K562 (cell line): ENCODE data around the gene TESK2. TPM values are rescaled to one million over a fixed set of nuclear protein-coding genes. Genes with fewer than 3 reads are reported as not detected.

Experiments
- ATAC-seq: fragments of 200-7000 bp; cut with Tn5 transposase; 3 replicates; pipeline ENCODE4 v1.9.1; 2020; ENCODE audit warnings: moderate library complexity
- BruUV-seq: library from RNA; stranded (reverse); fragments of 400-500 nt; replicated peaks from 2 replicates; lab custom pipeline; 2021; lab: Mats Ljungman, UMichigan
- CTCF ChIA-PET: fragments of 300-600 bp; formaldehyde crosslinking; extraction: SDS; loops from one replicate; lab custom pipeline; 2021; ENCODE audit warnings: low intra/inter-chr PET ratio; lab: Yijun Ruan, JAX
- POLR2A ChIA-PET: fragments of 300-600, 350-650 bp; sonication (Branson Sonifier 250); formaldehyde crosslinking; extraction: SDS; loops from one replicate; lab custom pipeline; 2021; ENCODE audit warnings: antibody characterized with exemption, inconsistent platforms; lab: Yijun Ruan, JAX
- DNase-seq, 4 experiments: peaks; one replicate each; pipeline versions ENCODE4 v3.0.0 to v3.0.0-alpha.2; 2011 to 2018; ENCODE audit warnings: low spot score in 3 of 4, mixed read lengths in 3 of 4; ENCODE audit errors: extremely low read depth in 1 of 4
- FAIRE-seq: peaks from 2 replicates; lab custom pipeline; 2011; peaks lifted over from hg19 to GRCh38; lab: Jason Lieb, UNC
- H2AFZ ChIP-seq: 2 replicates; pipeline ENCODE4 v1.6.0; 2011; ENCODE audit warnings: low read depth, low read length, control low read depth, inconsistent platforms
- H3K27ac ChIP-seq: fragments of 200-600 bp; 3 replicates; pipeline ENCODE4 v1.8.0; 2011; ENCODE audit warnings: low read depth, mild to moderate bottlenecking, control low read depth, inconsistent platforms, low read length, moderate library complexity, mixed read lengths; ENCODE audit errors: extremely low read depth
- H3K27me3 ChIP-seq, 2 experiments: fragments of 300-600 bp in 1 of 2; 2 replicates in 1 of 2; 3 replicates in 1 of 2; pipeline versions ENCODE4 v1.6.0 to v1.8.0; 2011; ENCODE audit warnings: inconsistent platforms in 2 of 2, low read length in 2 of 2, mild to moderate bottlenecking in 1 of 2, mixed read lengths in 1 of 2, moderate library complexity in 1 of 2; ENCODE audit not compliant: control insufficient read depth in 2 of 2, insufficient read depth in 2 of 2
- H3K36me3 ChIP-seq: fragments of 300-600 bp; 3 replicates; pipeline ENCODE4 v1.8.0; 2011; ENCODE audit warnings: mild to moderate bottlenecking, low read length, inconsistent platforms; ENCODE audit not compliant: control insufficient read depth, insufficient read depth
- H3K4me1 ChIP-seq, 2 experiments: fragments of 200-600 bp in 1 of 2; replicated peaks in 1 of 2; 2 replicates in 1 of 2; 3 replicates in 1 of 2; pipeline versions ENCODE4 v1.5.1 to v1.8.0; 2011; ENCODE audit warnings: inconsistent platforms in 2 of 2, low read length in 2 of 2, mild to moderate bottlenecking in 1 of 2, mixed read lengths in 1 of 2, moderate library complexity in 1 of 2; ENCODE audit not compliant: control insufficient read depth in 2 of 2, insufficient read depth in 2 of 2
- H3K4me2 ChIP-seq: 2 replicates; pipeline ENCODE4 v1.6.1; 2011; ENCODE audit warnings: low read length, control low read depth, inconsistent platforms, mixed read lengths; ENCODE audit not compliant: insufficient read depth
- H3K4me3 ChIP-seq: fragments of 200-600 bp; sonication (generic), shearing (Covaris generic); 2 replicates; pipeline ENCODE4 v1.5.1; 2016; ENCODE audit warnings: control low read depth, inconsistent platforms
- H3K79me2 ChIP-seq: fragments of 200-600 bp; 3 replicates; pipeline ENCODE4 v1.8.0; 2011; ENCODE audit warnings: low read length, inconsistent platforms; ENCODE audit not compliant: control insufficient read depth, insufficient read depth
- H3K9ac ChIP-seq, 2 experiments: 2 replicates each; pipeline versions ENCODE4 v1.6.0 to v1.6.1; 2011; ENCODE audit warnings: low read depth in 2 of 2, low read length in 2 of 2, control low read depth in 1 of 2, inconsistent platforms in 1 of 2, mild to moderate bottlenecking in 1 of 2, mixed read lengths in 1 of 2; ENCODE audit not compliant: insufficient read depth in 1 of 2
- H3K9me1 ChIP-seq: one replicate; pipeline ENCODE4 v1.6.0; 2011; ENCODE audit warnings: inconsistent platforms, mild to moderate bottlenecking, low read length, moderate library complexity; ENCODE audit not compliant: control insufficient read depth, insufficient read depth
- H3K9me3 ChIP-seq: replicated peaks from 2 replicates; pipeline ENCODE4 v1.5.1; 2011; ENCODE audit warnings: low read depth, low read length, inconsistent platforms; ENCODE audit not compliant: control insufficient read depth, insufficient read depth
- H4K20me1 ChIP-seq: replicated peaks from 2 replicates; pipeline ENCODE4 v1.6.1; 2011; ENCODE audit warnings: low read length, inconsistent platforms, mixed read lengths; ENCODE audit not compliant: control insufficient read depth, insufficient read depth
- C11orf30 ChIP-seq: fragments of 450-650 bp; IDR thresholded peaks from 2 replicates; pipeline ENCODE4 v1.6.1; 2016; ENCODE audit warnings: low read depth, mild to moderate bottlenecking
- KAT8 ChIP-seq: fragments of 450-650 bp; IDR thresholded peaks from 2 replicates; pipeline ENCODE4 v1.6.1; 2016; ENCODE audit warnings: low read depth, mild to moderate bottlenecking
- MAFF ChIP-seq: IDR thresholded peaks from 2 replicates; pipeline ENCODE4 v1.6.1; 2012; ENCODE audit warnings: low read length, improper control_type of control experiment
- ZNF316 ChIP-seq: fragments of 450-650 bp; IDR thresholded peaks from 2 replicates; pipeline ENCODE4 v1.6.1; 2016
- WGBS: fragments of 100-300 bp; shearing (Covaris generic); methylation state at CpG from one replicate; pipeline ENCODE4 v1.1.6; 2016; ENCODE audit warnings: low coverage, mixed read lengths; ENCODE audit not compliant: insufficient coverage; ENCODE audit errors: missing lambda C conversion rate; 5-methylcytosine and 5-hydroxymethylcytosine counted together
- in situ Hi-C: fragments of 300-500 bp; cut with MboI; formaldehyde crosslinking; loops from 4 replicates; pipeline ENCODE4 v1.15.0; 2018; ENCODE audit warnings: inconsistent platforms, mixed read lengths
- intact Hi-C: fragments of 100-400 bp; cut with micrococcal nuclease; formaldehyde crosslinking; loops from 2 replicates; pipeline ENCODE4 v1.14.2; 2022
- polyA plus RNA-seq, 8 experiments: library from polyadenylated mRNA; depleted of rRNA in 4 of 8; stranded (reverse) in 5 of 8; unstranded in 3 of 8; fragments of >200 nt; fragmentation: Nextera tagmentation in 2 of 8; fragmentation: Illumina TruSeq in 1 of 8; extraction: Ambion mirVana in 2 of 8; extraction: Trizol in 1 of 8; gene quantifications; 2 replicates each; pipeline versions ENCODE4 v1.2.1 to v1.2.3, GENCODE V29; 2011 to 2014; ENCODE audit warnings: inconsistent platforms in 1 of 8, missing spikeins in 1 of 8
- total RNA-seq, 7 experiments: library from RNA; depleted of rRNA in 6 of 7; stranded (reverse); fragments of >200 nt in 6 of 7; fragmentation: Illumina TruSeq in 2 of 7; extraction: Trizol in 2 of 7; gene quantifications; 2 replicates each; pipeline versions ENCODE4 v1.2.1 to v1.2.3, GENCODE V29; 2011 to 2021; ENCODE audit warnings: low replicate concordance in 1 of 7
- TF ChIP-seq, protein P1 (sequence below): fragments of 450-650 bp; formaldehyde crosslinking; conservative IDR thresholded peaks from 2 replicates; pipeline ENCODE4 v1.4.0; 2022; ENCODE audit warnings: mild to moderate bottlenecking, missing genetic modification characterization

Gene TESK2
- total and polyA plus RNA-seq, 9 of the 15 experiments (the other 6 are each of a cell fraction or from before 2014, with no cell fraction given): 1.6 to 5.3 (median 3.7) TPM

- intact Hi-C loops: no loop called here
- Histone ChIP-seq H3K9me1 (no peaks in the 10 kb centered on the region), H2AFZ (no peak overlapping the region), H3K36me3 (no peaks in the 10 kb centered on the region), H3K4me2 (no peak overlapping the region), H3K9me3 (no peaks in the 10 kb centered on the region), H3K27ac (no peak overlapping the region), H3K4me3 (no peak overlapping the region), H3K4me1 (peaks cover 22 to 24% of the 10 kb centered on the region in 2 experiments), H3K27me3 (no peaks in the 10 kb centered on the region), H3K9ac (no peak overlapping the region), H4K20me1 (no peaks in the 10 kb centered on the region), H3K79me2 (peaks cover 9% of the 10 kb centered on the region; the same call in 2 of the 3 replicates)
- DNase-seq: no peak
- BruUV-seq: no TSS peak
- ChIA-PET CTCF (no interaction called here), POLR2A (interaction anchor here (2.5 to 8.7 kb wide), 3 partner anchors 33 to 487 kb away, joined by 7 to 113 read pairs (median 23); partner anchors contain the start of genes HECTD3, MUTYH, TOE1 and UROD)
- peak; percentile 78 for TF ChIP-seq C11orf30
- no peak for TF ChIP-seq KAT8
- TF ChIP-seq, protein P1, sequence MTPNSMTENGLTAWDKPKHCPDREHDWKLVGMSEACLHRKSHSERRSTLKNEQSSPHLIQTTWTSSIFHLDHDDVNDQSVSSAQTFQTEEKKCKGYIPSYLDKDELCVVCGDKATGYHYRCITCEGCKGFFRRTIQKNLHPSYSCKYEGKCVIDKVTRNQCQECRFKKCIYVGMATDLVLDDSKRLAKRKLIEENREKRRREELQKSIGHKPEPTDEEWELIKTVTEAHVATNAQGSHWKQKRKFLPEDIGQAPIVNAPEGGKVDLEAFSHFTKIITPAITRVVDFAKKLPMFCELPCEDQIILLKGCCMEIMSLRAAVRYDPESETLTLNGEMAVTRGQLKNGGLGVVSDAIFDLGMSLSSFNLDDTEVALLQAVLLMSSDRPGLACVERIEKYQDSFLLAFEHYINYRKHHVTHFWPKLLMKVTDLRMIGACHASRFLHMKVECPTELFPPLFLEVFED (CRISPR knock-in tag): no peak
- TF ChIP-seq MAFF: 0 out of 2 replicates have a peak, but pooled peaks have one; percentile 18
- peak; percentile 85 for TF ChIP-seq ZNF316
- in situ Hi-C loops: loop anchor here (10.0 kb wide), 2 partner anchors 512 to 582 kb away; no protein-coding TSS in a partner anchor
- no peak for ATAC-seq
- 35% methylated on average over 3 of the region's 3 CpGs for WGBS
- no peak for FAIRE-seq
Measured at GRCh38 chr1:45306905-45307304, 184.1 kb downstream of the TESK2 start.
